HEK293 (cell line): Measurements from ENCODE around the gene IGSF11.
A peak's percentile ranks its signal among the peaks of the same experiment; 100 is the strongest.

Experiments
- CTCF ChIA-PET: fragments of 350-600 bp; formaldehyde crosslinking; extraction: SDS; loops from one replicate; lab custom pipeline; 2021; ENCODE audit warnings: antibody characterized with exemption; lab: Yijun Ruan, JAX
- POLR2A ChIA-PET: fragments of 300-600 bp; formaldehyde crosslinking; extraction: SDS; loops from one replicate; lab custom pipeline; 2020; ENCODE audit warnings: antibody characterized with exemption, inconsistent platforms; lab: Yijun Ruan, JAX
- H3K27ac ChIP-seq: fragments of 200-500 bp; sonication (Bioruptor generic); 2 replicates; pipeline ENCODE4 v1.5.1; 2014; ENCODE audit warnings: low read depth, low read length, control low read depth, inconsistent platforms; ENCODE audit errors: extremely low read depth
- H3K36me3 ChIP-seq, 2 experiments: fragments of 200-500 bp in 1 of 2; sonication (Bioruptor generic) in 1 of 2; 1 replicate in 1 of 2; 2 replicates in 1 of 2; pipeline ENCODE4 v1.5.1; 2014 to 2017; ENCODE audit warnings: inconsistent platforms in 2 of 2, low read length in 2 of 2; ENCODE audit not compliant: control insufficient read depth in 2 of 2, insufficient read depth in 1 of 2
- H3K4me1 ChIP-seq: fragments of 200-500 bp; sonication (Bioruptor generic); 2 replicates; pipeline ENCODE4 v1.5.1; 2014; ENCODE audit warnings: mild to moderate bottlenecking, low read length, inconsistent platforms; ENCODE audit not compliant: control insufficient read depth, insufficient read depth
- H3K4me3 ChIP-seq: 2 replicates; pipeline ENCODE4 v1.5.1; 2011; ENCODE audit warnings: low read depth, mild to moderate bottlenecking, control low read depth, low read length, moderate library complexity
- H3K9me3 ChIP-seq: fragments of 200-500 bp; sonication (Bioruptor generic); 2 replicates; pipeline ENCODE4 v1.5.1; 2014; ENCODE audit warnings: low read depth, low read length, inconsistent platforms; ENCODE audit not compliant: control insufficient read depth, insufficient read depth
- CTCF ChIP-seq: fragments of 450-650 bp; formaldehyde crosslinking; IDR thresholded peaks from 2 replicates; pipeline ENCODE4 v1.5.1; 2016; ENCODE audit warnings: missing biosample characterization, missing genetic modification characterization
- KLF7 ChIP-seq: fragments of 450-650 bp; formaldehyde crosslinking; IDR thresholded peaks from 2 replicates; pipeline ENCODE4 v1.5.1; 2016; ENCODE audit warnings: missing biosample characterization, missing genetic modification characterization, borderline replicate concordance
- MEIS1 ChIP-seq: sonication (generic); formaldehyde crosslinking; IDR thresholded peaks from 2 replicates; pipeline ENCODE4 v1.8.1; 2022; ENCODE audit warnings: missing genetic modification reagents, mild to moderate bottlenecking, borderline replicate concordance
- SCRT2 ChIP-seq: fragments of 450-650 bp; formaldehyde crosslinking; IDR thresholded peaks from 2 replicates; pipeline ENCODE4 v1.5.1; 2016; ENCODE audit warnings: missing biosample characterization, missing genetic modification characterization
- SP3 ChIP-seq: fragments of 450-650 bp; formaldehyde crosslinking; IDR thresholded peaks from 2 replicates; pipeline ENCODE4 v1.5.1; 2016; ENCODE audit warnings: missing biosample characterization, missing genetic modification characterization
- ZBTB11 ChIP-seq: fragments of 450-650 bp; formaldehyde crosslinking; conservative IDR thresholded peaks from 2 replicates; pipeline ENCODE4 v1.5.1; 2016; ENCODE audit warnings: low read depth, missing biosample characterization, missing genetic modification characterization
- ZBTB26 ChIP-seq: fragments of 450-650 bp; formaldehyde crosslinking; optimal IDR thresholded peaks from 2 replicates; pipeline ENCODE3; 2016; ENCODE audit warnings: missing biosample characterization, mild to moderate bottlenecking, missing genetic modification characterization
- ZNF148 ChIP-seq: fragments of 450-650 bp; formaldehyde crosslinking; IDR thresholded peaks from 2 replicates; pipeline ENCODE4 v1.5.0; 2017; ENCODE audit warnings: missing biosample characterization, missing genetic modification characterization, borderline replicate concordance
- ZNF175 ChIP-seq: fragments of 450-650 bp; formaldehyde crosslinking; IDR thresholded peaks from 2 replicates; pipeline ENCODE4 v1.5.1; 2016; ENCODE audit warnings: missing biosample characterization, missing genetic modification characterization
- ZNF341 ChIP-seq: fragments of 450-650 bp; formaldehyde crosslinking; IDR thresholded peaks from 2 replicates; pipeline ENCODE4; 2016; ENCODE audit warnings: low read depth, missing biosample characterization, missing genetic modification characterization
- ZNF398 ChIP-seq: fragments of 450-650 bp; formaldehyde crosslinking; IDR thresholded peaks from 2 replicates; pipeline ENCODE4 v1.5.1; 2017; ENCODE audit warnings: missing biosample characterization, missing genetic modification characterization
- ZNF426 ChIP-seq: fragments of 450-650 bp; formaldehyde crosslinking; IDR thresholded peaks from 2 replicates; pipeline ENCODE4 v1.5.1; 2017; ENCODE audit warnings: missing biosample characterization, missing genetic modification characterization, mild to moderate bottlenecking, inconsistent platforms, moderate library complexity
- ZNF513 ChIP-seq: fragments of 450-650 bp; IDR thresholded peaks from 2 replicates; pipeline ENCODE4 v1.5.1; 2018; ENCODE audit warnings: missing biosample characterization, missing genetic modification characterization
- ZNF548 ChIP-seq: fragments of 450-650 bp; formaldehyde crosslinking; IDR thresholded peaks from 2 replicates; pipeline ENCODE4 v1.5.1; 2016; ENCODE audit warnings: missing biosample characterization, missing genetic modification characterization
- ZNF558 ChIP-seq: fragments of 450-650 bp; formaldehyde crosslinking; IDR thresholded peaks from 2 replicates; pipeline ENCODE4 v1.5.1; 2016; ENCODE audit warnings: missing biosample characterization, missing genetic modification characterization
- ZNF561 ChIP-seq: fragments of 450-650 bp; IDR thresholded peaks from 2 replicates; pipeline ENCODE4 v1.5.1; 2018; ENCODE audit warnings: missing biosample characterization, missing genetic modification characterization, borderline replicate concordance
- ZNF660 ChIP-seq: fragments of 450-650 bp; IDR thresholded peaks from 2 replicates; pipeline ENCODE4 v1.5.1; 2018; ENCODE audit warnings: missing biosample characterization, mild to moderate bottlenecking, missing genetic modification characterization

IGSF11 gene

GRCh38 chr3:119034256-119035013, at the start of gene IGSF11:
Gene IGSF11, minus strand, starts transcription at chr3:119034846. Its CDS starts 264 bp downstream, at chr3:119034582.
- peak within 1 kb of the TSS; percentile 80 for H3K4me3 ChIP-seq
- H3K9me3 ChIP-seq: no peaks in the 10 kb centered on the region
- POLR2A ChIA-PET: interaction anchor here (1.0 to 1.2 kb wide), 3 partner anchors 9 to 206 kb away, joined by 3 to 5 read pairs (median 4); partner anchors contain the start of gene B4GALT4
- H3K4me1 ChIP-seq: no peaks in the 10 kb centered on the region
- H3K36me3 ChIP-seq: no peaks in the 10 kb centered on the region
- H3K27ac ChIP-seq: no peak within 1 kb of the TSS
- CTCF ChIA-PET: interaction anchor here (0.6 to 4.7 kb wide), 17 partner anchors 10 to 621 kb away, joined by 3 to 56 read pairs (median 4); no protein-coding TSS in a partner anchor
- TF ChIP-seq ZNF398 (tag by site-specific recombination) (no peak), ZBTB26 (tag by site-specific recombination) (peak; percentile 86), ZNF513 (tag by site-specific recombination) (no peak), SP3 (tag by site-specific recombination) (peak; percentile 39; the same call in 1 of the 2 replicates), ZNF341 (peak; percentile 96), CTCF (peak; percentile 57), KLF7 (tag by site-specific recombination) (no peak), ZNF558 (no peak), ZNF175 (tag by site-specific recombination) (no peak), SCRT2 (tag by site-specific recombination) (peak; percentile 63), ZNF548 (tag by site-specific recombination) (no peak), MEIS1 (CRISPR knock-in tag) (no peak), ZNF561 (no peak), ZNF660 (tag by site-specific recombination) (0 out of 2 replicates have a peak, but pooled peaks have one; percentile 63), ZBTB11 (tag by site-specific recombination) (0 out of 2 replicates have a peak, but pooled peaks have one; percentile 8), ZNF148 (tag by site-specific recombination) (no peak), ZNF426 (tag by site-specific recombination) (no peak)
